Gastrocnemius medialis (tissue), 4 donors: ENCODE measurements around the gene FIG4. TPM values are rescaled to one million over a fixed set of nuclear protein-coding genes. Genes with fewer than 3 reads are reported as not detected.
"Not testable (repeated sequence)": the region's sequence is repeated elsewhere in the genome, so short reads cannot be mapped to it uniquely, and the experiment has no call there.

Experiments used
- ATAC-seq, 2 donors: fragments of 150-250 bp; one replicate each; pipeline ENCODE4 v1.9.1; 2016
- DNase-seq, 2 donors: peaks; one replicate each; pipeline ENCODE4 v3.0.0-alpha.2; 2019
- H3K27ac ChIP-seq, 4 donors: fragments of 200-600 bp; sonication (generic); 1 replicate in 1 of 4; 2 replicates in 3 of 4; pipeline ENCODE4 v1.5.1; 2016 to 2018; ENCODE audit warnings: mild to moderate bottlenecking in 2 of 4, moderate library complexity in 1 of 4
- H3K27me3 ChIP-seq, 3 donors: fragments of 200-600 bp; sonication (generic) in 2 of 3; 1 replicate in 1 of 3; 2 replicates in 2 of 3; pipeline versions ENCODE4 v1.5.1 to v1.6.0; 2016 to 2019; ENCODE audit warnings: mild to moderate bottlenecking in 1 of 3, moderate library complexity in 1 of 3
- H3K36me3 ChIP-seq, 2 donors: fragments of 200-600 bp; sonication (generic) in 1 of 2; one replicate each; pipeline ENCODE4 v1.5.1; 2017 to 2018
- H3K4me1 ChIP-seq, 2 donors: fragments of 200-600 bp; sonication (generic) in 1 of 2; one replicate each; pipeline ENCODE4 v1.5.1; 2016 to 2017; ENCODE audit warnings: mild to moderate bottlenecking in 2 of 2
- H3K4me3 ChIP-seq, 4 donors: fragments of 200-600 bp; sonication (generic) in 3 of 4; 1 replicate in 1 of 4; 2 replicates in 3 of 4; pipeline ENCODE4 v1.5.1; 2016 to 2019; ENCODE audit warnings: mild to moderate bottlenecking in 2 of 4
- H3K9me3 ChIP-seq, 3 donors: fragments of 200-600 bp; sonication (generic) in 2 of 3; 1 replicate in 1 of 3; 2 replicates in 2 of 3; pipeline ENCODE4 v1.5.1; 2016 to 2019
- POLR2A ChIP-seq, 2 donors: fragments of 450-650 bp; IDR thresholded peaks; one replicate each; pipeline ENCODE4 v1.6.1; 2017; ENCODE audit warnings: antibody characterized with exemption in 2 of 2, mild to moderate bottlenecking in 2 of 2, moderate library complexity in 2 of 2
- in situ Hi-C, 4 donors: fragments of 200-750 bp; cut with MboI; loops; one replicate each; pipeline versions ENCODE4 v1.15.0 to v1.8.0; 2017; ENCODE audit warnings: low sequenced_read_pairs in 4 of 4
- intact Hi-C: fragments of 100-400 bp; cut with DNase I; formaldehyde crosslinking; loops from one replicate; pipeline ENCODE4 v1.15.1; 2023; ENCODE audit warnings: low total_unique reads
- total RNA-seq, 4 donors: library from RNA; depleted of rRNA; stranded (reverse); fragments of >200 nt; gene quantifications; one replicate each; pipeline versions ENCODE4 v1.1.0 to v1.2.3, GENCODE V29; 2016
- TF ChIP-seq, protein P1 (sequence below), 5 experiments: fragments of 450-650 bp in 3 of 5; fragments of 200-600 bp in 2 of 5; sonication (generic) in 2 of 5; IDR thresholded peaks in 4 of 5; conservative IDR thresholded peaks in 1 of 5; 1 replicate in 4 of 5; 2 replicates in 1 of 5; pipeline ENCODE4 v1.5.1; 2016 to 2019; ENCODE audit warnings: antibody characterized with exemption in 5 of 5, mild to moderate bottlenecking in 3 of 5, moderate library complexity in 3 of 5

Gene FIG4
- total RNA-seq, 4 donors from 2014 or later, result 5.3 to 11.8 (median 9.1) TPM

GRCh38 chr6:109738255-109738654 lies 47.2 kb downstream of the FIG4 start:
- Histone ChIP-seq H3K4me3 (no peak overlapping the region), H3K27ac (no peak overlapping the region), H3K4me1 (no peaks in the 10 kb centered on the region), H3K9me3 (no peaks in the 10 kb centered on the region), H3K27me3 (no peaks in the 10 kb centered on the region), H3K36me3 (peaks cover 0 to 6% of the 10 kb centered on the region in 2 donors)
- no peak for DNase-seq
- in situ Hi-C loops (no loop called here), intact Hi-C loops (no loop called here)
- TF ChIP-seq POLR2A (IDR thresholded peaks at IDR 0.05), result no peak
- TF ChIP-seq, protein P1, sequence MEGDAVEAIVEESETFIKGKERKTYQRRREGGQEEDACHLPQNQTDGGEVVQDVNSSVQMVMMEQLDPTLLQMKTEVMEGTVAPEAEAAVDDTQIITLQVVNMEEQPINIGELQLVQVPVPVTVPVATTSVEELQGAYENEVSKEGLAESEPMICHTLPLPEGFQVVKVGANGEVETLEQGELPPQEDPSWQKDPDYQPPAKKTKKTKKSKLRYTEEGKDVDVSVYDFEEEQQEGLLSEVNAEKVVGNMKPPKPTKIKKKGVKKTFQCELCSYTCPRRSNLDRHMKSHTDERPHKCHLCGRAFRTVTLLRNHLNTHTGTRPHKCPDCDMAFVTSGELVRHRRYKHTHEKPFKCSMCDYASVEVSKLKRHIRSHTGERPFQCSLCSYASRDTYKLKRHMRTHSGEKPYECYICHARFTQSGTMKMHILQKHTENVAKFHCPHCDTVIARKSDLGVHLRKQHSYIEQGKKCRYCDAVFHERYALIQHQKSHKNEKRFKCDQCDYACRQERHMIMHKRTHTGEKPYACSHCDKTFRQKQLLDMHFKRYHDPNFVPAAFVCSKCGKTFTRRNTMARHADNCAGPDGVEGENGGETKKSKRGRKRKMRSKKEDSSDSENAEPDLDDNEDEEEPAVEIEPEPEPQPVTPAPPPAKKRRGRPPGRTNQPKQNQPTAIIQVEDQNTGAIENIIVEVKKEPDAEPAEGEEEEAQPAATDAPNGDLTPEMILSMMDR (IDR thresholded peaks at IDR 0.05 in 4 of 5, conservative IDR thresholded peaks at IDR 0.05 in 1 of 5), result no peak
- no peak for ATAC-seq

DNA sequence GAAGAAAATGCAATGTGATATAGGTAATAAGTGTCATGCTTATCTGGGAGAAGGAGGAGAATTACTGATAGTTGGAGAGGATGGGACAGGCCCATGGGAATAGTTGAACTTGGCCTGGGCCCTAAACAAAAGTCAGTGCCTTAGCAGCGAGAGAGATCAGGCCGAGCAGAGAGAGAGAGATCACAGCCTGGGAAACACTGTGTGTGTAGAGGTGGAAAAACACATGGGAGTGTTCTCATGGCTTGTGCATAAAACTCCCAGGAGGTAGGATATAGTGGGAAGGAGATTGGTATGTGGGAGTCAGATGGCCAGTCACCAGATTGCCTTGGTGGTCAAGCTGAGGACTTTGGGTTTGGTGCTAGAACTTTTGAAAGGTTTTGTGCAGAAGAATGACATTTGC lies 47.6 kb downstream of the FIG4 start:
- no peaks in the 10 kb centered on the region for H3K27me3 ChIP-seq
- H3K27ac ChIP-seq, result no peak overlapping the region
- H3K4me1 ChIP-seq, result no peaks in the 10 kb centered on the region
- intact Hi-C loops (no loop called here), in situ Hi-C loops (no loop called here)
- DNase-seq (no peak), ATAC-seq (no peak)
- peaks cover 0 to 6% of the 10 kb centered on the region in 2 donors for H3K36me3 ChIP-seq
- H3K9me3 ChIP-seq, result no peaks in the 10 kb centered on the region
- TF ChIP-seq POLR2A (IDR thresholded peaks at IDR 0.05), result no peak
- TF ChIP-seq, protein P1 (IDR thresholded peaks at IDR 0.05 in 4 of 5, conservative IDR thresholded peaks at IDR 0.05 in 1 of 5), result no peak
- H3K4me3 ChIP-seq, result no peak overlapping the region

DNA sequence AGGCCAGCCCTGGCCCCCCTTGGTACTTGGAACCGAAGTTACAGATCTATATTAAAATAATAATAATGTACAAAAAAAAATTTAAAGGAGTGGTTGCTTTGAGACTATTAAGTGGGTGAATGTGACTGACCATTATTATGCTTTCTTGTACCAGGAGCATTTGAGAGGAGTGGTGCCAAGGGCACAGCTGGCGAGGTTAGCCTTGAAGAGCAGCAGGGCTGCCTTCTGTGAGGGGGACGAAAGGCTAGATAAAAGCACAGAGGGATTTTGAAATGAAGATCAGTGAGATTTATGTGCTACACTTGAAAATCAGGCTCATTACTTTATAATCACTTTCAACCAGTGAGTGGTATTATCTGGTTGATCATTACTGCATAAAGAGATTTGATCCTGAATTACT lies 48.6 kb downstream of the FIG4 start:
- no peak for ATAC-seq
- Histone ChIP-seq H3K4me1 (no peaks in the 10 kb centered on the region), H3K27ac (no peak overlapping the region), H3K9me3 (no peaks in the 10 kb centered on the region), H3K4me3 (no peak overlapping the region), H3K27me3 (no peaks in the 10 kb centered on the region), H3K36me3 (peaks cover 0 to 6% of the 10 kb centered on the region in 2 donors)
- no peak for TF ChIP-seq POLR2A (IDR thresholded peaks at IDR 0.05)
- TF ChIP-seq, protein P1 (IDR thresholded peaks at IDR 0.05 in 4 of 5, conservative IDR thresholded peaks at IDR 0.05 in 1 of 5), result no peak
- in situ Hi-C loops (no loop called here), intact Hi-C loops (no loop called here)
- DNase-seq, result no peak

GRCh38 chr6:109740787-109741186 lies 49.7 kb downstream of the FIG4 start:
- TF ChIP-seq, protein P1 (IDR thresholded peaks at IDR 0.05 in 4 of 5, conservative IDR thresholded peaks at IDR 0.05 in 1 of 5), result no peak
- TF ChIP-seq POLR2A (IDR thresholded peaks at IDR 0.05), result no peak
- intact Hi-C loops, result no loop called here
- Histone ChIP-seq H3K4me3 (no peak overlapping the region), H3K27ac (no peak overlapping the region), H3K4me1 (no peaks in the 10 kb centered on the region), H3K27me3 (no peaks in the 10 kb centered on the region), H3K36me3 (peaks cover 0 to 6% of the 10 kb centered on the region in 2 donors), H3K9me3 (no peaks in the 10 kb centered on the region)
- in situ Hi-C loops, result no loop called here
- DNase-seq (no peak), ATAC-seq (no peak)

GRCh38 chr6:109743739-109744138 lies 52.6 kb downstream of the FIG4 start:
- Histone ChIP-seq H3K9me3 (no peaks in the 10 kb centered on the region), H3K4me3 (no peak overlapping the region), H3K27ac (no peak overlapping the region), H3K4me1 (no peaks in the 10 kb centered on the region), H3K36me3 (peaks cover 0 to 6% of the 10 kb centered on the region in 2 donors), H3K27me3 (no peaks in the 10 kb centered on the region)
- in situ Hi-C loops (no loop called here), intact Hi-C loops (no loop called here)
- no peak for DNase-seq
- TF ChIP-seq POLR2A (IDR thresholded peaks at IDR 0.05), result no peak
- TF ChIP-seq, protein P1 (IDR thresholded peaks at IDR 0.05 in 4 of 5, conservative IDR thresholded peaks at IDR 0.05 in 1 of 5), result no peak
- ATAC-seq, result no peak

DNA sequence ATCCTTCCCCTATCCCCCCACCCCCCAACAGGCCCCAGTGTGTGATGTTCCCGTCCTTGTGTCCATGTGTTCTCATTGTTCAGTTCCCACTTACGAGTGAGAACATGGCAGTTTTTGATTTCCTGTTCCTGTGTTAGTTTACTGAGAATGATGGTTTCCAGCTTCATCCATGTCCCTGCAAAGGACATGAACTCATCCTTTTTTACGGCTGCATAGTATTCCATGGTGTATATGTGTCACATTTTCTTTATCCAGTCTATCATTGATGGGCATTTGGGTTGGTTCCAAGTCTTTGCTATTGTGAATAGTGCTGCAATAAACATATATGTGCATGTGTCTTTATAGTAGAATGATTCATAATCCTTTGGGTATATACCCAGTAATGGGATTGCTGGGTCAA lies 53.7 kb downstream of the FIG4 start:
- H3K36me3 ChIP-seq, H3K4me1 ChIP-seq, H3K4me3 ChIP-seq, DNase-seq, in situ Hi-C loops, H3K27me3 ChIP-seq, H3K9me3 ChIP-seq, ATAC-seq, H3K27ac ChIP-seq, intact Hi-C loops: not testable (repeated sequence)
